Measurements from ENCODE around the gene LDB2.

DNA sequence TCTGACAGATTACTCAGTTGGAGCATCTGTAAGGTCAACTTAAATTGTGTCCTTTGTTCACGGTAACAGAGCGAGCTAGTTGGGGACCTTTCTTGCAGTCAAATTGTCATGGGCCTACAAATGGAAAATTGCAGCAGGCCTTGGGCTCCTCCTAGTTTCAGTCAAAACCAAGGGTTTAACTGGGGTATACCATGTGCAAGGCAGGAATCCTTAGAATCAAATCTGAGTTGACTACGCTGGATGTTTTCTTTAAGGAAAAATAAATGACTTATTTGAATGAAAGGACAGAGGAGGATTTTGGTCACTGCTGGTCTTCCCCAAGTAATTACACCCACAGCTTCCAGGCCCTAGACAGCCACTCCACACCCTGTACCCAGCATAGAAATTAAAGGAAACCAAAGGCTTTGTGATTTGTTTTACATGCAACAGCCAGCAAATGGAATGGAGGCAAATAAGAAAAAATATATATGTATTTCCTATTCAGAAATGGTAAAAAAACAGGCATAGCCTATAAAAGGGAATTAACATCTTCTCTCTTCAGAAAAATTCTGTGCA is 307.1 kb downstream of the LDB2 start:
- TF ChIP-seq POLR2A (IDR thresholded peaks at IDR 0.05; ENCODE audit: low read depth, low read length) (no peak), TAF1 (IDR thresholded peaks at IDR 0.05; ENCODE audit: borderline replicate concordance, low read depth, low read length) (no peak), POLR2AphosphoS5 (IDR thresholded peaks at IDR 0.05; ENCODE audit: low read depth, low read length) (no peak)
